ENCODE data around the gene TNPO2.
A peak's percentile ranks its signal among the peaks of the same experiment; 100 is the strongest.

Gene TNPO2

GRCh38 chr19:12676384-12676792, 47.3 kb downstream of the TNPO2 start:
- DNase-seq (ENCODE audit: low read depth in 2 of 2) = peak; percentile 88 to 95

DNA sequence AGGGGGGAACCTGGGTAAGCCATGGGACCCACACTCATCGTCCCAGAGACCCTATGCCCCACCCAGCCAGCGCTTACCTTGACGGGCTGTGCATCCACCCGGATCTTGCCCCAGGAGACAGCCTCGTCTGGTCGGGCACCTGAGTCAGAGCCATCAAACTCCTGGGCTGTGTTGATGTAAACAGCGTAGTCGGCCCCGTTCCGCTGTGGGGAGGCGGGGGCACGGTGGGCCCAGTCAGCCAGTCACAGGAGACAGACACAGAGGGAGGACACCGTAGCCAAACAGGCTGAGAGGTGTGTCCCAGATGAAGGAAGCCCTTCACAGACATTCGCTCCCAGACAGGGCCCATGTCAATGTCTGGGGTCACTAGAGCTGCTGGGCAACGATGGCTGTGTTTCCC, 47.8 kb downstream of the TNPO2 start:
- no peak for DNase-seq (ENCODE audit: low read depth in 2 of 2)

- DNase-seq (ENCODE audit: low read depth in 2 of 2) = no peak
Measured at GRCh38 chr19:12675399-12675798, 48.3 kb downstream of the TNPO2 start.

DNA sequence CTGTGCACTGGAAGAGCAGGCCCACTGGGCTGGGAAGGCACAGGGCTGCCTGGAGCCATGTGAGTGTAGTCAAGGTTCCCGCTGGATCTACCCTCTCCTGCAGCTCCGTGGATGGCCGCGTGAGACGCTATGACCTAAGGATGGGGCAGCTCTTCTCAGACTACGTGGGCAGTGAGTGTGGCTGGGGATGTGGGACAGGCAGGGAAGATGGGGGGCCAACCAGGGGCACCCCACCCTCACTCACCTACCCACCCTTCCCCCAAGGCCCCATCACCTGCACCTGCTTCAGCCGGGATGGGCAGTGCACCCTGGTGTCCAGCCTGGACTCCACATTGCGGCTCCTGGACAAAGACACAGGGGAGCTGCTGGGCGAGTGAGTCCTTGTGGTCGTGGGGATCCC, 51.0 kb downstream of the TNPO2 start:
- no peak for DNase-seq (ENCODE audit: low read depth in 2 of 2)

- no peak for DNase-seq (ENCODE audit: low read depth in 2 of 2)
Measured at GRCh38 chr19:12670159-12670928, 53.4 kb downstream of the TNPO2 start.

- DNase-seq (ENCODE audit: low read depth in 2 of 2) = peak; percentile 70 to 71
Measured at GRCh38 chr19:12669270-12670158, 54.2 kb downstream of the TNPO2 start.

DNA sequence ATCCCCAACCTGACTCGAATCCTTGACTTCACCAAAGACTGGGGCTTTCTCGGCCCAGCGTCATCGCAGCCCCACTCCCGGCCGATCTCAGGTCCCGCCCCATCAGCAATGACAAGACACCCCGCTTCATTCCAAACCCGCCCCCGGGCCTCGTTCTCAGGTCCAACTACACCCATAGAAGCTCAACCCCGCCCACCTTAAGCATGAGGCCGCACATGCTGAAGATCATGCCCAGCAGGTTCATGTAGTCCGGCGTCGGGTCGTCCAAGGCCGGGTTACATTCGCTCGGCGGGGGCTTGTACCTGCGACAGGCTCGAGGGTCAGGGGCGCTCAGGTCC, 54.8 kb downstream of the TNPO2 start:
- DNase-seq (ENCODE audit: low read depth in 2 of 2) = peak; percentile 46 to 54

DNA sequence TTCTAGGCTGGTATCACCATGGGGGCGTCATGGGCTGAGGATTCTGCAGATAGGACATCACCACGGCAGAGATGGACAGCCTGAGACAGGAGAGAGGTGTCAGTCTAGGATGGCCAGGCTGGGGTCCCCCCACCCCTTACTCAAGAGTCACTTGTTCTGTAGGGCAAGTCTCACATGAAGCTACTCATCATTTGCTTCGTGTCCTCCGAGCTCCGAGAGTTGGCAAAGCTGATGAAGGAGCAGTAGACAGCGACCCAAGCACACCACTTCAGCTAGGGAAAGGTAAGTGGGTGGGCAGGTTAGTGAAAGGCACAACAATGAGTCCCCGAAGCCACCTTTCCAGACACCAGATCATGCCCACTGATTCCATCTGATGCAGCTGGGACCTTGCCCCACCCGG, 55.4 kb downstream of the TNPO2 start:
- no peak for DNase-seq (ENCODE audit: low read depth in 2 of 2)

DNA sequence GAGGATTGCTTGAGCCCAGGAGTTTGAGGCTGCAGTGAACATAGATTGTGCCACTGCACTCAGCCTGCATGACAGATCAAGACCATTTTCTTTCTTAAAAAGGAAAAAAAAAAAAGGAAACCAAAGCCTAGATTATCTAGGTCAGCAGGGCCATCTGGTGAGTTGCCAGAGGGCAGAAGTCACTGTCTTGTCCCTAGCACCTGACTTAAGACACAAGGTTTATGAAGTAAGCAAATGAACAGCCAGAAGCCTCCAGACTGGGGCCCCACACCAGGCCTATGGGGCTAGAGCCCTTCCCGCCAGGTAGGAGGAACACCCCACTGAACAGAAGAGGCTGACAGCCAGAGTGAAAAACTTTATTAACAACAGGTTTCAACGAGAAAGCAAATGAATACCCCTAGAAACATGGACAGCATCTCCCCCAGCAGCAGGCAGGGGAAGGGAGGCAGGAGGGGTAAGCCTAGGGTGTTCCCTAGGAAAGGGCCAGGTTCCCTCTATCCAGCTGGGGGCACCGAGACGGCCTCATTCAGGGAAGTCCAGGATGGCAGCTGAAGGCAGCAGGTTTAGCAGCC, 55.9 kb downstream of the TNPO2 start:
- DNase-seq (ENCODE audit: low read depth in 2 of 2) = no peak

- peak; percentile 70 to 79 for DNase-seq (ENCODE audit: low read depth in 2 of 2)
Measured at GRCh38 chr19:12666265-12667048, 57.3 kb downstream of the TNPO2 start, which contains the start of the genes MAN2B1 and WDR83. MAN2B1 (minus strand) TSS chr19:12666742; CDS start chr19:12666701, 41 bp downstream. WDR83 (plus strand) TSS chr19:12666807; CDS start chr19:12669791, 2,984 bp downstream.

DNA sequence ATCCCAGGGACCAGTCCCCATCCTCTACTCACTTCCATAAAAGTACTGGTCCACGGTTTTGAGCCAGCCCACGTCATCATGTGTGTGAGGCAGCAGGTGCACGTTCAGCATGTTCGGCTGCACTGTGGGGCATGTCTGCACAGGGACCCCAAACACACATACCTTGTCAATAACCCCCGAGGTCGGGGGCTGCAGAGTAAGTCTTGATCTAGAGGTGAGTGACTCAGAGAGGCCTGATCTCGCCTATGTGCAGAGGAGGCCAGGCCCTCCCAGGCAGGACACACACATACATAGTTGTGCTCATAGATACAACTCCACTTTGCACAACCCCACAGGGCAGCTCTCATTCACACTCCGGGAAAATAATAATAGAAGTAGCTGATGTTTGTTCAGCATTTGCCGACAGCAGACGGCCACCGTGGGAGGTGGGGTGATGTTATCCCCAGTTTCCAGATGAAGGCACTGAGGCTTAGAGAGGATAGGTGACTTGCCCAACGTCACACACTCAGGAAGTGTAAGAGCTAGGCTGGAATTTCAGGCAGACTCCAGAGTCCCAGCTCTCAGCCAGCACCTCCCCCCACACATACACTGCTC, 58.0 kb downstream of the TNPO2 start:
- DNase-seq (ENCODE audit: low read depth in 2 of 2) = no peak

DNA sequence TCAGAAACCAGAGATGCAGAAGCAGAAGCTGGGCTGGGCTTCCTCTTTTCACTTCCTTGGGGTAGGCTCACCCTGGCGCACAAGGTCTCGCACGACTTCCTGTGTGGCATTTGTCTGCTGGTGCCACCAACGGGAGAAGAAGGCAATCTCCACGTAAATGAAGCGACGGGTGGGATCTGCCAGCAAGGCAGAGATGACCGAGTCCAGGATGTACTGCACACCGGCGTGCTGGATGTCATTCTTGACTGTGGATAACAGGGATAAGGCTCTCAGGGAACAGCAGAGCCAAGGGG, 58.5 kb downstream of the TNPO2 start:
- peak in 1 of 2 donors; percentile 36 for DNase-seq (ENCODE audit: low read depth in 2 of 2)

DNA sequence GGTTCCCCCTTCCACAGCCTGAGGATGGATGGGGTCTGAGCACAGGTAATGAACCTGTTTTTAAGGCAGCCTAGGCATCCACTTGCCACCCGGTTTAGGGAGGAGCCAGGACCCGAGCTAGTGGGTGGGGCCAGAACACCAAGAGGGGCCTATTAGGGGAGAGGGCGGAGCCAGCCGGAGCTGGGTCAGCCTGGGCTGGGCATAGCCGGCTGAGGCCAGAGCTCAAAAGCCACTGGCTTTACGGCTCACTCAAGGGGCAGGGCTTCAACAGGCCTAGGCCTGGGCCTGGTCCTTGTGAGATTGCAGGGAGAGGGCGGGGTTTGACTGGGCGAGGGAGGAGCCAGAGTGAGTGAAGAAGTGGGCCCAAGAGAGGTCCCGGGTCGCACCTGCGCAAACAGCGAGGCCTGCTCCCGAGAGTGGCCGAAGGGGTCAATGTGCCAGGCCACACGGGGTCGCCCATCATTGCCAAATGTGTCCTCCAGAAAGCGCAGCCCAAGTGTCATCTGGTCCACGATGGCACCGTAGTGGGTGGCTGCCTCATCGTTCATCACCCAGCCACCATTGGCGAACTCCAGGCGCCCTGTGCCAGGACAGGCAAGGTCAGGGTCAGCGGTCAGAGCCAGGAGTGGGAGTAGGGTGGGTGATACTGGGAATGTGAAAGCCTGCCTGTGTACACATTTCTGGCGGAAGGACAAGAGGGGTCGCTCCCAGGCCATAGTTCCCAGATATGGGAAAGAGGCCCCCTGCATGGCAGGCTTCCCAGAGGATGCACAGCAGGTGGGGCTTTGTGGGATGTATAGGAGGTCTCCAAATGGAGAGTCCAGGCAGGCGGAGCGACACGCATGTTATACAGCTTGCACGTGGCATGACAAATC, 59.1 kb downstream of the TNPO2 start:
- no peak for DNase-seq (ENCODE audit: low read depth in 2 of 2)

GRCh38 chr19:12660980-12661379, 62.8 kb downstream of the TNPO2 start:
- DNase-seq (ENCODE audit: low read depth in 2 of 2) = no peak

DNA sequence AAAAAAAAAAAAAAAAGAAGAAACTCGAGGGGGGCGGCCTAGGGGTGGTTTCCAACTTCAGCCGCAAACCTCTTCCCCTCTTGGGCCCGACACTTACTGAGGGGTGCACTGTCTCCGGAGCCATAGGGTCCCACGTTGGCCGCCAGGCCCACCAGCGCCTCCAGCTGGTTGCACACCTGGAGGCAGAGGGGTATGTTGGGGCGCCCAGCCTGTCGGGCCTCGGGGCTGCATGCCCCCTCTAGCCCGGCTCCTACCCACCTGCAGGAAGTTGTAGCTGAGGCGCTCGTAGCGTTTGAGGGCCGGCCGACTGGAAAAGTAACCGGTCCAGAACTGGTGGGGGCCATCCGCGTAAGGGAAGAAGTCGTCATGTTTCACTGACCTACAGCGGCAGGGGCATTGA, 65.8 kb downstream of the TNPO2 start:
- no peak for DNase-seq (ENCODE audit: low read depth in 2 of 2)

DNA sequence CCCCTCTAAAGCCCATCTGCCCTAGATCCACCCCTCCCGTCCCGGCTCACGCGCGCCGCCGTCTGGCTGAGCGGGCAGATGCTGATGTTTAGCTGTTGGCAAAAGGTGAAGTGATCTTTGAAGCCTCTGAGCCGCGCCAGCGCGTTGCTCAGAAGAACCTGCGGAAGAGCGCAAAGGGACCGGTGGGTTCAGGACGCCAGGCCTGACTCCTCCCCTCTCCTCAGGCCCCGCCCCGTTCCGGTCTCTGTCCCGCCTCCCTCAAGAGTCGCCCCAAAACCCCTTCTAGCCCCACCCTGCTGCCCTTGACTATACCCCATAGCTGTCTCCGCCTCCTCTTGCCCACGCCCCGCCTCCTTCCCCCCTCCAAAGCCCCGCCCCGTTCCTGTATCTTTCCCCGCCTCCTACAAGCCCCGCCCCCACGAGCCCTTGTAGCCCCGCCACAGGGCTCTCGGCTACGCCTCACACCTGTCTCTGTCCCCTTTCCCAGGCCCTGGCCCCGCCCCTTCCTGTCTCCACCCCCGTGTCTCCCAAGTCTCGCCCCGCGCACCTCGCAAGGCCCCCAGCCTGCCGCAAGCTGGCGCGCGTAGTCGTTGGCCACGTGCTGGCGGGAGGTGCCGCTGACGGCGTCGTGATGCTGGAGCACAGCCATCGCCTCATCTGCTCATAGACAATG, 66.7 kb downstream of the TNPO2 start:
- peak in 1 of 2 donors; percentile 59 for DNase-seq (ENCODE audit: low read depth in 2 of 2)

- DNase-seq (ENCODE audit: low read depth in 2 of 2) = no peak
Measured at GRCh38 chr19:12655546-12655945, 68.2 kb downstream of the TNPO2 start.

DNA sequence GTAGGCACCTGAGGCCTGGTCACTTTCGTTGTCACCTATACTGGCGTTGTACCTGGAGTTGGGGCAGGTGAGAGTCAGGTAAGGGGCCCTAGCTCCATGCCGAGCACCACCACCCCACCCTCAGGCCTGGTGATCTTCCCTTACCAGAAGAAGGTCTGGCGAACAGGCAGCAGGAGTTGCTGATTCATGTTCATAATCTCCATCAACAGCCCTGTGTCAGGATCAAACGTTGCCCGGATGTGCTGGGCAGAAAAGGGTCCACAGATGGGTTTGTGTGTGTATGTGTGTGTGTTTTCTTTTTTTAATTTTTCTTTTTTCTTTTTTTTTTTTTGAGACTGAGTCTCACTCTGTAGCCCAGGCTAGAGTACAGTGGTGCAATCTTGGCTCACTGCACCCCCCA, 71.5 kb downstream of the TNPO2 start:
- no peak for DNase-seq (ENCODE audit: low read depth in 2 of 2)

GRCh38 chr19:12649941-12650340, 73.8 kb downstream of the TNPO2 start:
- no peak for DNase-seq (ENCODE audit: low read depth in 2 of 2)
